Measurements from ENCODE around the gene DMXL1.

DMXL1 gene, protein sequence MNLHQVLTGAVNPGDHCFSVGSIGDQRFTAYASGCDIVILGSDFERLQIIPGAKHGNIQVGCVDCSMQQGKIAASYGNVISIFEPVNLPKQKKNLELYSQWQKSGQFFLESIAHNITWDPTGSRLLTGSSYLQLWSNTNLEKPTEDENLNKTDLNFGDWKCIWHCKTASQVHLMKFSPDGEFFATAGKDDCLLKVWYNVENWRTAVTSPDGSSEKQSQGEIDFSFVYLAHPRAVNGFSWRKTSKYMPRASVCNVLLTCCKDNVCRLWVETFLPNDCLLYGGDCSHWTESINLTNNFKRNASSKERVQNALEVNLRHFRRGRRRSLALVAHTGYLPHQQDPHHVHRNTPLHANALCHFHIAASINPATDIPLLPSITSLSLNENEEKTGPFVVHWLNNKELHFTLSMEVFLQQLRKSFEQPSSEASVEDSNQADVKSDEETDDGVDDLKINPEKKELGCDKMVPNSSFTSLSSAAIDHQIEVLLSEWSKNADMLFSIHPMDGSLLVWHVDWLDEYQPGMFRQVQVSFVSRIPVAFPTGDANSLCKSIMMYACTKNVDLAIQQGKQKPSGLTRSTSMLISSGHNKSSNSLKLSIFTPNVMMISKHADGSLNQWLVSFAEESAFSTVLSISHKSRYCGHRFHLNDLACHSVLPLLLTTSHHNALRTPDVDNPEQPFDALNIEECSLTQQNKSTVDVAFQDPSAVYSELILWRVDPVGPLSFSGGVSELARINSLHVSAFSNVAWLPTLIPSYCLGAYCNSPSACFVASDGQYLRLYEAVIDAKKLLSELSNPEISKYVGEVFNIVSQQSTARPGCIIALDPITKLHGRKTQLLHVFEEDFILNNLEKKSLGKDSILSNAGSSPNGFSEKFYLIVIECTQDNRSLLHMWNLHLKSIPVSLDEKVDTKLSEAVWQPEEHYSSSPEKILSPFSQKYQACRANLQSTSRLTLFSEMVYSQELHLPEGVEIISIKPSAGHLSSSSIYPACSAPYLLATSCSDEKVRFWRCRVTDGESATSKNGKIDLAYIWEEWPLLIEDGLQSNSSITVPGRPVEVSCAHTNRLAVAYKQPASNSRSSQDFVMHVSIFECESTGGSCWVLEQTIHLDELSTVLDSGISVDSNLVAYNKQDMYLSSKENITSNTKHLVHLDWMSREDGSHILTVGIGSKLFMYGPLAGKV (N-terminal part only)

DNA sequence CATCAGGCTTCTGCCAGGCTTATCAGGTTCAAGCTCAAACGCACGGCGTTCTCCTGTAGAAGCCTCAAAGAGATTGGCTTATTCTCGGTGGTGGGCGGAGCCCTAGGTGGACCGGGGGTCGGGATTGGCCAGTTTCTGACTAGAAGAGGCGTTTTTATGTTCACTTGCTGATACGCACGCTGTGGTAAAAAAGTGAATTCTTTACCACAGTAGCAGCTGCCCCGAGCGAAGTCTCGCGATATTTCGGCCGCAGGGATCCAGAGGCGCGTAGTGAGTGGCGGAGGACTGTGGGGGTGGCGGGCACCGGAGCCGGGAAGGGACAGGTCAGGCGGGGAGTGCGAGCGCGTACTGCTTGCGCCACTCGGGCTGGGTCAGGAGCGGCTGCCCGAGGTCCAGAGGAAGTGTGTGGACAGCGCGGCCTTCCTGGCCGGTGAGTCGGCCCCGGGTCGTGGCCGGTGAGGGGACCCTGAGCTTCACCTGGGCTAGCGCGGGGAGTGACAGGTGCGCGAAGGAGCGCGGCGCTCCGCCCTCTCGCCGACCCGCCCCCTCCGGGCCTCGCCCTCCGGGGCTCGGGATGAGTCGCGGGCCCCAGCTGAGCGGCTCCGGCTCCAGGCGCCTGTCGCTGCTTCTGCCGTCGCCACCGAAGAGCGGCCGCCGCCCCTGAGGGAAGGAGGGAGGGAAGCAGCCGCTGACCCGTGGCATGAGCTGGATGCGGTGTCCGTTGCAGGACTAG, at the start of gene DMXL1:
Gene DMXL1 (plus strand): TSS at position 260 of the 733 bp plus-strand sequence. CDS start 483 bp downstream, outside the sequence.
- peak; percentile 98 for DNase-seq

DNA sequence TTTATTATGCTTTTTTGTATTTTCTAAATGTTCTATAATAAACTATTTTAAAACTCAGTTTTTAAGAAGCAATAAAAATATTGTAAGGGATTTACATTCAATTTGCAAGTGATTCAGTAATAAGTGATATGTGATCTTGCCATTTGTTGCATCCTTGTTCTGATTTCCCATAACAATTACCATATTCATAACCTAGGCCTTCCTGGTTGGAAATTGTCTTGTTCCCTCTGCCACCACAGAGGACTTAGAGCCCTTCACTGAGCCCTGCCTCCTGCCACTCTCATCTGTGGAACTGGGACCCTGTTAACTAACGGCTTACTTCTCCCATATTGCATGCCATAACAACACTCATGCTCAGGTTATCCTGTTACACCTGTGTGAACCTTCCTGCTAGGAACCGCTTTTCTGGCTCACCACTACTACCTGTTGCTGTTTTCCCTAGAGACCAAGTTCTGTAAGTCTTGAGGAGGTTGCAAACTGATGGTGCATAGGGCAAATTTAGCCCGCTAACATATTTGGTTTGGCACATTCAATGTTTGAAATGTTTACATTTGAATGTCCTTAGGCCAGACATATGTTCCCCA, 49.6 kb upstream of the DMXL1 start:
- no peak for DNase-seq

DNA sequence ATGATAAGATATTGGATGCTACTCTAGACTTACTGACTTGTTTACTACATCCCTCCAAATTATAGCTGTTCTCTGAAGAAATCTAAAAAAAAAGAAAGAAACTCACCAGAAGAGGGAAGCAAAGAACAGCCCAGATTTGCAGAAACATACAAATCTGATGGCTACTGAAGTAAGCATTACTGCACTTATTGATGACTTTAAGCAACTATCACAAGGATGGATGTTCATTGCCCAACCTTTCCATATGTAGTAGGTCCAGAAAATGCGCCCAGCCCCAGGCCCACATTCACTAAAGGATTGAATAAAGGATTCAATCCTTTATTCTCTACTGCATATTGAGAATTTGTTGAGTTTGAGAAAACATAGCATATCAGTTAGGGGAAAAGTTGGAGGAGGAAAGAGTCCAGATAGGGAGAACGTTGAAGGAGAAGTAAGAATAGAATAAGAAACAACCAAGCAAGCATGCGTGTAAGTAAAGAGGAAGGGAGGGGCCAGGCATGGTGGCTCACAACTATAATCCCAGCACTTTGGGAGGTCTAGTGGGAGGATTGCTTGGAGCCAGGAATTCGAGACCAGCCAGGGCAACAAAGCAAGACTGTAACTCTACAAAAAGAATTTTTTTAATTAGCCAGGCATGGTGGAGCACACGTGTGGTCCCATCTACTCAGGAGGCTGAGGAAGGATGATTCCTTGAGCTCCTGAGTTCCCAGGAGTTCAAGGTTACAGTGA, 48.7 kb upstream of the DMXL1 start:
- DNase-seq, result no peak

DNA sequence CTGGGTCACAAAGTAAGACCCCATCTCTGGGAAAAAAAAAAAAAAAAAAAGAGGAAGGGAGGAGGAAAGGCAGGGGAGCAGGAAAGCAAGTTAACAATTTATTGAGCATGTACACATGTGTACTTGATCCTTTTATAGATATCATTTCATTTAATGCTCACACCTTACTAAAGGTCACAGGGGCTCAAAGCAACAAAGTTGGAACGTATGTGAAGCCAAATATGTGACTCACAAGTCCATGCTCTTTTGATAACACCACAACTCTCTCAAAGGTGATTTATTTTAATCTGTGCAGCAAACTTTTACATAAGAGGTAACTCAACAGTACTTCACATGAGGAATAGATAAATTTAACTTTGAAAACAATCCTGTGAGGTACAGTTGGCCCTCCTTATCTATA, 48.1 kb upstream of the DMXL1 start:
- DNase-seq, result no peak

DNA sequence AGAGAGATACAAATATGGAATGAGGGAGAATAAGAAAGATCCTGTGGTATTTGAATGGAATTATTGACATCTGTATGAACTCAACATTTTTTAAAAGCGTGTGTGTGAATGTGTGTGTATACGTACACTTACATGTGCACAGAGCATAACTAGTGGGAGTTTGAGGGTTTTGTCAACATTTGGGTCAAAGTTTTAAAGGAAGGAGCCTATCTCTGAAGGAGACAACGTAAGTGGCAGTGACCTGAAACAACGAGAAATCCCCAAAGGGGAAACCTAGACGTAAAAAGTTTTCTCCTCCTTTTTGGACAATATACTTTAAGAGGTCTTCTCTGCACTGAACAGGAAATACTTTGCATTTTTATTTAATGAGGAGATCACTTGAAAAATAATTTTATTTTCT, 42.3 kb upstream of the DMXL1 start:
- no peak for DNase-seq

DNA sequence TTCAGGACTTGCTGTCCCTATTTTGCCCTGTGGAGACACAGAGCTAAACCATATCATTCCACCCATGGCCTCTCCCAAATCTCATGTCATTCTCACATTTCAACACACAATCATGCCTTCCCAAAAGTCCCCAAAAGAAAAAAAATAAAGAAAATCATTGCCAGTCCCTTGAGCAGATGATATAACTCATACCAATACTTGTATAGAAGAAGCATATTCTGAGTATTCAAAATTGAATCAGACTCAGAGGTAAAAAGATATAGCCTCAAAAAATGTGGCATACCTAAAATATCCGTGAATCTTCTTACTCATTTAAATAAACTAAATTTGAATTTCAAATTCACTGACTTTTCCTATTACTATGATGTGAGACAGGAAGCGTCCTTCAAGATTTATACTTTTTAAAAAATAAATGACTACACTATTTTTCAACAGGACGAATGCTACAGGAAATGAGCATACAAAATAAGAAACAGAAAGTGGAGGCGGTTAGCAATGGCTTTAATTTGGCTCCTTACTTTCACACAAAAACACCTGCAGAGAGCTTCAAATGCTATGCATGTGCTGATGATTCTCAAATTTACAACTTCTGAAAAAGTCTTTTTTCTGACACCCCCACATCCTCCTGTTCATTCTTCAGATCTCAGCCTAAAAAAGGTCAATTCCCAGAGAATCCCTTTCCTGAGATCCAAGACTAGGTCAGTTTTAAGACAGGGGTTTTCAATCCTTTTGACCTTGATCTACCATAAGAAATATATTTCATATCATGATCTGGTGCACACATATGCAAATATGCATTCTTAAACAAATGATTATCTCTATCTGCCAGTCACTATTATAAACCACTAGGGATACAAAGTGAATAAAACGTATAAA, 39.6 kb upstream of the DMXL1 start:
- no peak for DNase-seq

DNA sequence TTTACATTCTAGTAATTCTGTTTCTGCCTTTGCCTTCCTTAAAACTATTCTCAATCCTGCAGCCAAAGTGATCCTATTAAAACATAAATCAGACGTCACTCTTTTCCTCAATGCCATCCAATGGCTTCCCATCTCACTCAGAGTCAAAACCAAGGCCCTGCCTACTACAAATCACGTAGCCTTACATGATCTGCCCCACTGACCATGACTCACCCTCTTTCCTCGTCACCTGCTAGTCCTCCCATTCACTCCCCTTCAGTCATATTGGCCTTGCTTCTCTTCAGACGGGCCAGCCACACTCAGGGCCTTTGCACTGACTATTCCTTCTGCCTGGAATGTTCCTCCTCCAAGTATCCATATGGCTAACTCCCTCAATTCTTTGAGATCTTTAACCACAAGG, 39.0 kb upstream of the DMXL1 start:
- DNase-seq, result no peak

DNA sequence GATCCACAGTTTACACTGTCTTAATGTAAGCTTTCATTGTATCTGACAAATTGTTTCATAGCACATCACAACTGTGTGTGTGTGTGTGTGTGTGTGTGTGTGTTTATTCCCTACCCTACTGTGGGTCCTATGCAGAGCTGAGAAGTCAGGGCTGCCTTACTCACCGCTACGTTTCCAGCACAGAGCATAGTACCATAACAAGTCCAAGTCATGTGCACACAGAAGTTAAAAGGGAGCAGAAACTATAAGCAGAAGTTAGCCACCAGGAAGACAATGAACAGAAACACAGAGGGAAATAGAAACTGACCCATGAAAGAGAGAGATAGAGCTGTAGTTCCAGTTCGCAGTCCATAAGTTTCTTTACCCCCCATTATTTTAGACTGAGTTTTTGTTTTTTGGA, 38.2 kb upstream of the DMXL1 start:
- no peak for DNase-seq

DNA sequence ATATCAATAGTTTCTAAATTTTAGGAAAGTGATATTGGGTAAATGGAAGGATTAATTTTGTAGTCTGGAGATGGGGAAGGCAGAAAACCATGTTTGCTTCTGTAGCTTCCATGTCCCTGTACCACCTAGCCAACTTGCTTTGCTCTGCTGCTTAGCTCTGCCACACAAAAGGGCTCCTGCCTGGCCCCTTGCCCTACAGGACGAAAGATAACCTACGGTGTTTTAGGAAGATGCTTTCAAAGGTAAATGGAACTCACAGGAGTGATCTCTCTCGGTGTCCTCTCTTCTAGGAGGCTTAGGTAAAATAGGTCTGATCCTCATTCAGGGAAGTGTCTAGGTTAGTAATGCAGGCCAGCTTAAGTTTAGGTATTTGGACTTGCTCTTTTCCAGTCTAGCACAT, 37.8 kb upstream of the DMXL1 start:
- DNase-seq, result no peak

DNA sequence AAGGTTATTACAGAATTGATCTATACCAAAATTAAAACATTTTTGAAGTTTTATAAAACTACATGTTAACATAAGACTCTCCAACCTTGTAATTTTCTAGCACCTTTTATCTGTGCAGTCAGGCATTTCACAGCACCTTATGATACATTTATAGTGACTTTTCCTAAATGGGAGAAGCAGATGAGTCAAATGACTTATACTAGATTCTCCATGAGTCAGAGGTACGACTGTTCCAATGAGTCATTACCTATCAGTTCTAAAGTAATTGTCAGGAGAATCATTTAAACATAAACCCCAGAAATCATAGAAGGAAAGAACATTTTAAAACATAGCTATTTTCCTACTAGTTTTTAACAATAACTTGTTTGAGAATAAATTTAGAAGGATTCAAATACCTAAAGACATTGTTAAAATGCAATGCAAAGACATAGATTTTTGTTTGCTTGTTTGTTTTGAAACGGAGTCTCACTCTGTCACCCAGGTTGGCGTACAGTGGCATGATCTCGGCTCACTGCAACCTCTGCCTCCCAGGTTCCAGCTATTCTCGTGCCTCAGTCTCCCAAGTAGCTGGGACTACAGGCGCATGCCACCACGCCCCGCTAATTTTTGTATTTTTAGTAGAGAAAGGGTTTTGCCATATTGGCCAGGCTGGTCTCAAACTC, 34.7 kb upstream of the DMXL1 start:
- no peak for DNase-seq

DNA sequence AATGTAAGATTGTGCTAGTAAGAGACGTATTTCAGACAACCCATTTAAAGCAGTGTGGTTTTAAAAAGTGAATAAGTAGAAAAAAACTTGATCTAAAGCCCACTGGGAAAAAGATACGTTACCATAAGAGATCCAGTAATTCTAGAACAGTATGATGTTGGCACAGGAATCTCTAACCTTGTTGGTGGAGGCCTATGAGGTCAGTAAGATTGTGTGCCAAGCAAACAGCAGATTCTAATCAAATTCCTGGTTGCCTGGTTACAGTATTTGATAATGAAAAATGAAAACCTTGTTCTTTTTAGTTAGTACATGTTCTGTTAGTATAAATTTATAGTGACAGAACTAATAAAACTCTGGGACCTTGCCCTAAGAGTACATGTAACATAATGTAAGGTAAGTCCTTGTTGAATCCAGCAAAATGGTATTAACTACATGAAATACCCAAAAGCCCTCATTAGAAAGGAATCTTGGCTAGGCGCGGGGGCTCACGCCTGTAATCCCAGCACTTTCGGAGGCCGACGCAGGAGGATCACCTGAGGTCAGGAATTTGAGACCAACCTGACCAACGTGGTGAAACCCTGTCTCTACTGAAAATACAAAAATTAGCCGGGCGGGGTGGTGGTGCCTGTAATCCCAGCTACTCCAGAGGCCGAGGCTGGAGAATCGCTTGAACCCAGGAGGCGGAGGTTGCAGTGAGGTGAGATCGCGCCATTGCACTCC, 33.2 kb upstream of the DMXL1 start:
- DNase-seq, result no peak

DNA sequence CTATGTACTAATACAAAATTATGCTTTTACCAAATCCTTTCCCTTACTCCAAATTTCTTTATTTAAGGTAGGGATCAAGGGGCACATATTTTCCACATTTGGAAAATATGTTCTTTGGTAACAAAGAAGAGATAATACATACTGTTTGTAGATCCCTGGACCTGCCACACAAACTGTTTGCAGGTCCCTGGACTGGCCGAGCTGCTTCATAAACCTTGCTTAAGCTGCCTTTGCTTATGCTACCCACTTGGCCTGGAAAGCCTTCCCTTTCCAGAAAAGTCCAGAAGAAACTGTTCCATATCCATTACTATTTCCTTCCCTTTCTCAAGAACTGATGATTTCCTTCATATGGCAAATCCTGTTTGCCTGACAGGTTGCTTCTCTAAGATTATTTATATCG, 22.6 kb upstream of the DMXL1 start:
- no peak for DNase-seq

DNA sequence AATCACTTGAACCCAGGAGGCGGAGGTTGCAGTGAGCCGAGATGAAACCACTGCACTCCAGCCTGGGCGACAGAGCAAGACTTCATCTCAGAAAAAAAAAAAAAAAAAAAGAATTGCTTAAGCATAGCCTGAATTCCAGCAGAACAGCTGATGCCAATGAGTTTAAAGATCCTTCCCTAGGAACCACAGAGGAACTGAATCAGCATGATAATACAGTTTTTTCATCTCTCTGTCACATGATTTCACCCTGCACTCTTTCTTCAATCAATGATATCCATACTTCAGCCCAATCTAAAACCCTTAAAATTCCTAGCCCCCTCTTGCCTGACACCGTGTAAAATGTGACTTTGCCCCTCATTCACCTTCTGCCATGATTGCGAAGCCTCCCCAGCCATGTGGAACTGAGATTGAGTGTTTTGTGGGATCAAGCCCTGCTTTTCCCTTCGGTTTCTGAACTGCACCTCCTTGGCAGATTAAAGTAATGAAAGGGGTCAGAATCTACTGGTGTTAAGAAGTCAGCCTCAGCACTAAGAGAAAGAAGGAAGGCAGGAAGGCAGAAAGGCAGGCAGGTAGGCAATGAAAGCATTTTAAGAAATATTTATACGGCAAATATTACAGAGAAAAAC, 20.9 kb upstream of the DMXL1 start:
- no peak for DNase-seq

DNA sequence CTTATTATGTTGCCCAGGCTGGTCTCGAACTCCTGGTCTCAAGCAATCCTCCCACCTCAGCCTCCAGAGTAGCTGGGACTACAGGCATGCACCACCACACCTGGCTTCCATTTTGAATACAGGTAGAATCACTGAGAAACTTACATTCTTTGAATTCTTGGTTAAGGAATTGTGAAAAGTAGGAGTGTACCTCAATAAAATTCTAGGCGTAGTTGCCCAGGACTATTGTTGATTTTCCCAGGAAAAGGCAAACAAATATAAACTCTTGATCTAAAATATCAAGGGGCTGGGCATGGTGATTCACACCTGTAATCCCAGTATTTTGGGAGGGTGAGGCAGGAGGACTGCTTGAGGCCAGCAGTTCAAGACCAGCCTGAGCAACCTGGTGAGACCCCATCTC, 16.8 kb upstream of the DMXL1 start:
- DNase-seq, result no peak

DNA sequence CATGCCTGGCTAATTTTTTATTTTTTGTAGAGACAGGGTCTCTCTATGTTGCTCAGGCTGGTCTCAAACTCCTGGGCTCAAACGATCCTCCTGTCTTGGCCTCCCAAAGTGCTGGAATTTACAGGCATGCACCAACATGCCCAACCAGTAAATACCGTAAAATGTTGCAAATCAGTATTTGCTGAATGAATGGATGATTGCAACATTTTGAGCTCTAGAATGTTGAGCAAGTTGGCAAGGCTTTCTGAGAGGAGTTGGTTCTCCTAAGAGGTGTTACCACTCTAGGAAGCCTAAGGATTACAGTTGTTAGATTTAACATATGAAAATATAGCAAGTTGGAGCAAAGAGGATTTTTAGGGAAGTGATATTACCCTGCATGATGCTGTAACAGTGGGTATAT, 15.6 kb upstream of the DMXL1 start:
- DNase-seq, result no peak

DNA sequence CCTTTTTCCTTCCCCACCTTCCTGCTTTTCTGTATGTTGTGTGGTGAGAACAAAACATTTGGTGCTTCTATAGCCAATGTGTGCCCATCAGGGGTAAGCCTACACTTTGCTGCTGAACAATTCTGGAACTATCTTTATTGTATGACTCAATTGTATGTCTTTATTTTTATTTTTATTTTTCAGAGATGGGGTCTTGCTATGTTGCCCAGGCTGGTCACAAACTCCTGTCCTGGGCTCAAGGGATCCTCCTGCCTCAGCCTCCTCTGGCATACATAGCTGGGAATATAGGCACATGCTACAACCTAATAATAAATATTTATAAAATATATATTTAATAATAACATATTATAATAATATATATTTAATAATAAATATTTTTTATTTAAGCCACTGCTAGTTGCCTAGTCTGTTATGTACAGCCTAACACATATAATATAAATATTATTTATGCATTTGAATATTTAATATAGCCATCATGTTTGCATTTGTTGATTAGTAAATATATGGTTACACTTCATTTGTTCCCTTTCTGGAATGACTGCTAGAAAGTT, 11.8 kb upstream of the DMXL1 start:
- no peak for DNase-seq

DNA sequence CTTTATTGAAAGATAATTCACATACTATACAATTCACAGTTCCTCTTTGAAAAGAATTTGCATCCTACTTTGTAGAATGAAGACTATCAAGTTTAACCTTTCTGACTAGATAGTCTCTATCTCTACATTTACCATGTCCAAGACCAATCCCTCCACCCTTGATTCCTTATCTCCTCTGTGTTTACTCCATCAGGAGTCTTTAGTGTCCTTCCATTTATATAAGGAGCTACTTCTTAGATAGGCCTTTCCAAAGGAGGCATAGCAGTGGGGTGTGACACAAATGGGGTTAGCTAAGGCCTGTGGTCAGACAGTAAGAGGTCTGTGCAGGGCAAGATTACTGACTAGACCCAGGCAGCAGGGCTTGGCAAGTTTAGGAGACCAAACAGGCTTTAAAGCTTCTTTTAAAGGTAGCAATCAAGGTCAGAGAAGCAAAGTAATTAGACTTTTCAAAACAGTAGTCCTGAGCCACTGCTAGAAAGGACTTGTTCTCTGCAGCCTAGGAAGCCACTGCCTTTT, 11.1 kb upstream of the DMXL1 start:
- no peak for DNase-seq
